Measurements from ENCODE around the gene GET4.

DNA sequence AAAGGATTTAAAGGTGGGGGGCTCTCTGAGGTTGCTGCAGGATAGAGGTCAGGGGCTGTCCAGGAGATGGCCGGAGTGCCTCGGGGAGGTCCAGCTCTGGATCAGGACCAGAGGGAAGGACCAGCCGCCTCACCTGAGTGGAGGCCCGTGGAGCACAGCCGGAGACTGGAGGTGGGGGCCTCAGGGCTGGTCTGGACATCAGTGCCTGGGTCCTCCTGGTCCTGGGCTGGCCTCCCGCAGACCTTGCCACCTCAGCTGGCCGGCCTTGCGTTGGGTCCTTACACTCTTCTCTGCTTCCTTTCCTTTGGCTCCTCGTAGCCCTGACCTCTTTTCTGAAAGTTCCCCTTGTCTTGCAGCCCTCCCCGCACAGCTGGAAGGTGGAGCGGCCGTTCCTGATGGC, 42.1 kb upstream of the GET4 start:
- no peak for TF ChIP-seq YY1 (IDR thresholded peaks at IDR 0.05; ENCODE audit: insufficient read depth, insufficient read length)
- no peak for TF ChIP-seq ZNF274 (IDR thresholded peaks at IDR 0.05; ENCODE audit: low read depth, low read length)
- TF ChIP-seq SUZ12 (IDR thresholded peaks at IDR 0.05; ENCODE audit: extremely low read depth, insufficient read depth, insufficient read length) = no peak
